Measurements from ENCODE around the gene NOS2.
"Not testable (repeated sequence)": the region's sequence is repeated elsewhere in the genome, so short reads cannot be mapped to it uniquely, and the experiment has no call there.

The NOS2 gene

GRCh38 chr17:27788919-27789318 is 11.4 kb downstream of the NOS2 start:
- DNase-seq (ENCODE audit: low spot score) = no peak

- no peak for DNase-seq (ENCODE audit: low spot score)
These were observed 16.6 kb downstream of the NOS2 start for GRCh38 chr17:27783440-27784350.

GRCh38 chr17:27782791-27783206 is 17.5 kb downstream of the NOS2 start:
- DNase-seq (ENCODE audit: low spot score) = no peak

DNA sequence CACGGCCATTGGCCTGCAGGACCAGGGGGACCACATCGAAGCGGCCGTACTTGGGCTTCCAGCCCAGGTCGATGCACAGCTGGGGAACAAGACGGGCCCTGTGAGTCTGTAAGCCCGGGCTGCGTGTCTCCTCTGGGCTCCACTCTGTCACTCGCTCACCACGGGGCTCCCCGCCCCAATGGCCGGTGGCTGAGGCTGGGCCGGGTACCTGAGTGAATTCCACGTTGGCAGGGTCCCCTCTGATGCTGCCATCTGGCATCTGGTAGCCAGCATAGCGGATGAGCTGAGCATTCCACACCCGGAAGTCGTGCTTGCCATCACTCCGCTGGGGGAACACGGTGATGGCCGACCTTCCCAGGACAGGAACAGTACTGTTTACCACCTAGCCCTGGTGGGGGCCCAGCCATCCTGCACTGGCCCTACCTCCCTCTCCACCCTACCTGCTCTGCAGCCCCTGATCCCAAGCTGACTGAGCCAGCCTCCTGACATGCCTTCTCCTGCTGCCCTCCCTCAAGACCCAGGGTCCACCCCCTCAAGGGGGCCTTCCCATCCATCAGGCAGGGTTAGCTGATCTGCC is 19.4 kb downstream of the NOS2 start:
- no peak for DNase-seq (ENCODE audit: low spot score)

DNA sequence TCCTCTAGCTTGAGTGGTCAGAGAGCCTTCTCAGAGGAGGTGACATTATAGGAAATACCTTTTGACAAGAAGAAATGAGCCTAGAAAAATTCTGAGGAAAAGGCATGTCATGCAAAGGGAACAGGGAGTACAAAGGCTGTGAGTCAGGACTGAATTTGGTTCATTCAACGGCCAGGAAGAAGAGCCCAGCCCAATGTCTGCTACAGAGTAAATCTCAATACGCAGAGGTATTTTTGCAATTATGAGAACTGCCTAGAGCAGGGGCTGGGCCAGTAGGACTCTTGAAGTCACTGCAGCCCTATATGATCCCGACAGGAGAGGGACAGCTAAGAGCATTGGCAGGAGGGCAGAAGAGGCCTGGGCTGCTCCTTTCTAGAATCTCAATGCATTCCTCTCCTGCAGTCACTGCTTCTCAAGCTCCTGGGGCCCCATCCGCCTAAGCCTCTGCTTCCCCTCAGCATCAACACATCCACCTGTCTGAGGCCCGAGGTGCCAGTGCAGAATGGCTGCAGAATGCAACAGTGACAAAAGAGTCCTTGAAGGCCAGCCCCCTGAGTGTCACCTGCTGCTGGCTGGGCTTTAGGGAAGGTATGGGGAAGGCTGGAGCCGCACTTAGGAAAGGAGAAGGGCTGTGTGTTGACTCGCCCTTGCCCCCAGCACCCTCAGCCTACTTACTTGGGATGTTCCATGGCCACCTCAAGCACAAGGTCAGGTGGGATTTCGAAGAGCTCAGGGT is 20.1 kb downstream of the NOS2 start:
- DNase-seq (ENCODE audit: low spot score) = no peak

GRCh38 chr17:27778183-27778582 is 22.1 kb downstream of the NOS2 start:
- DNase-seq (ENCODE audit: low spot score) = no peak

DNA sequence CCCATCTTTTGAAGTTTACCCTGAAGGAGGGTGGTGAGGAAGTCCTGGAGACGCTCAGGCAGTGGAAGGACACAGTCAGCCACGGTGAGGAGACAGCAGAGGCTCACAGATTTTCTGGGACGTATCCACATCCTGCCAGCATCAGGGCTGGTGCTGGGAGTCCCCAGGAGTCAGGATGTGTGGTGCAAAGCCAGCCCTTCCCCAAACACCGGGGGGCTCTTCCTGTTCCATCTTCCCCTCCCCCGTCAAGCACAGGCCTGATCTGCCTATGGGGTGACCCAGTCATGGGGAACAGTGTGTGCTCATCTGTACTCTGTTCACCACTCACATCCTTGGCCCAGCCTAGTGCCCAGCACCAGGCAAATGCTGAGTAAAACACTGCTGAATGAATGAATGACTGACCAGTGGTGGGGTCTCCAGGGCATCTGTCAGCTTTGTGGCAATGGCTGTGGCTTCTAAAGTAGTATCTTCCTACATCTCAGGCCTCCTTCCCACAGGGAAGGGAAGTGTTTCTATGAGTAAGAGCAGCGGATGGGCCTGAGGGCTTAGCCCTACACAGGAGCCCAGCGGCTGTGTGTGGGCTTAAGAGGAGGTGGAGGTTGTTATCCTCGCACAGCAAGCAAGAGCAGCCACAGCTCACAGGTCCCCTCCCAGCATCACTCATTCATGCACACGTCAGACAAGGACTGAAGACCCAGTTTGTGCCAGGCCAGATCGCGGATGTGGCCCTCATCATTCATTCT is 23.3 kb downstream of the NOS2 start:
- no peak for DNase-seq (ENCODE audit: low spot score)

DNA sequence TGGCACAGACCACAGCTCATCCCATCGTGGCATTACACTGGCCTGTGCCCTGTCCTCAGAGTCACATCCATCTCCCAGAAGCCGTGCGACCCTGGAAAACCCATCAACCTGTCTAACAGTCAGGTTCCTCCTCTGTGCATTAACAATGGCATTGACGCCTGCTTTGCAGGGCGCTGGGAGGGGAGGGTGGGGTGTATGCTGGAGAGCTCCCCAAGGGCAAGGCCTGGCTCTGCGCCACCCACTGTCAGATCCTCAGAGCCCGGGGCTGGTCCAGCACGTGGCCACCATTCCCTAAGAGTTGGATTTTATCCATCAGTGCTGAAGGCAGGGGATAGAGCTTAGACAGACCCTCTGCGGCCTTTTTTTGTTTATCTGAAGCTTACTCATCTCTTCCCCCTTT is 28.7 kb downstream of the NOS2 start:
- DNase-seq (ENCODE audit: low spot score) = no peak

- DNase-seq (ENCODE audit: low spot score) = no peak
These were observed 29.5 kb downstream of the NOS2 start for GRCh38 chr17:27770877-27771276.

DNA sequence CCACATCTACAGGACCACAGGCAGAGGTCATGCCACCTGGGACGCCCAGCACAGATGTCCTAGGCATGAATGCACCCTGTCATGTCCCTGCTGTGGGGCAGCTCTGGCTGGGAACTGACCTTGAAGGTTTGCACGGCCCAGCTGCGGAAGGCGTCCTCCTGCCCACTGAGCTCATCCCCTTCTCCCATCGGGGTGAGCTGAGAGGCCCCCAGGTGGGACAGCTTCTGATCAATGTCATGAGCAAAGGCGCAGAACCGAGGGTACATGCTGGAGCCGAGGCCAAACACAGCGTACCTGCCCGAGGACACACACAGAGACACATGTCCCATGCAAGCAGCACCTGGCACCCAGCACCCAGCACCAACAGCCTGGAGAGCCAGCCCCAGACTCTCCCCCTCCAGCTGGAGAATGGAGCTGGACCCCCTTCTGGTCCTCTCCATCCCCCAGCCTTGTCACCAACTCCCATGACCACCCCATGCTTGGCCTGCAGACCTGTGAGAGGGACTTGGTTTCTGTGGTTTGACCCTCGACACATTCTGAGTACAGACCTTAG is 31.4 kb downstream of the NOS2 start:
- no peak for DNase-seq (ENCODE audit: low spot score)

GRCh38 chr17:27766438-27766837 is 33.9 kb downstream of the NOS2 start:
- DNase-seq (ENCODE audit: low spot score) = no peak

DNA sequence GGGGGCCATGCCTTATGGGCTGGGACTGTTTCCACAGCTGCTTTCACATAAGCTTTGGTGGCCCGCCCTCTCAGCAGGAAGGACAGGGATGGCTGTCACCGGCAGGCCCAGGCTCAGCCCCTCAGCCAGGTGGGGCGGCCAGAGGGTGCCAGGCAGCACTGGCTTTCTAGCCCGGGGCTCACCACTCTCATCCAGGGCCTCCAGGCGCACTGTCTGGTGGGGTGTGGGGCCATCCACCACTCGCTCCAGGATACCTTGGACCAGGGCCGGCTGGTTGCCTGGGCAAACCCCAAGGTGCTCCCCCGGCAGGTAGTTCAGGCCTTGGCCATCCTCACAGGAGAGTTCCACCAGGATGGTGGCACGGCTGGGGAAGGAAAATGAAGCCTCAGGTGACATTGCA is 35.0 kb downstream of the NOS2 start:
- DNase-seq (ENCODE audit: low spot score) = no peak

GRCh38 chr17:27764589-27764988 is 35.7 kb downstream of the NOS2 start:
- DNase-seq (ENCODE audit: low spot score) = no peak

GRCh38 chr17:27762527-27763305 is 37.6 kb downstream of the NOS2 start:
- DNase-seq (ENCODE audit: low spot score) = no peak

DNA sequence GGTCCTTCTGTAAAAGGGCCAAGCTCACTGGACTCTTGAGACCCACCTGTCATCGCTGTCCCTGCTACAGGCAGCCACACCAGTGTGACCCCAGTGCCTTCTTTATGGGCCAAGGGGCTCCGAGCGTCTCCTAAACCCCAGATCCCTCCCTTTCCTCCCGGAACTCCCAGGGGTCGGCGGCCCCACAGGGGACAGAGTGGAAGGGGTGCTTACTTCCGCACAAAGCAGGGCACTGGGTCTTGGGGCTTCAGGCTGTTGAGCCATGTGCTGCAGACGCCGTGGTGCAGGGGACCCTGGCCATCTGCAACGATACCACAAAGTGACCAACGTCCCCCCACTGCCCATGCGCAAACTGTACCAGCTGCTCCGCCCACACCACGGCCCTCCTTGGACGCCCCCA is 39.4 kb downstream of the NOS2 start:
- DNase-seq (ENCODE audit: low spot score) = not testable (repeated sequence)

- DNase-seq (ENCODE audit: low spot score) = peak; percentile 66
These were observed 40.1 kb downstream of the NOS2 start for GRCh38 chr17:27760069-27760885.

- no peak for DNase-seq (ENCODE audit: low spot score)
These were observed 40.8 kb downstream of the NOS2 start for GRCh38 chr17:27759528-27759927.

- DNase-seq (ENCODE audit: low spot score) = peak; percentile 51
These were observed 43.6 kb downstream of the NOS2 start for GRCh38 chr17:27756467-27757371.

Measured in CD4-positive, alpha-beta T cell treated with Interleukin-2 at 100 ng/mL for 4 hours (primary cell).